Left renal pelvis (tissue), 4 donors: ENCODE data around the gene CNTFR. TPM values are rescaled to one million over a fixed set of nuclear protein-coding genes. Genes with fewer than 3 reads are reported as not detected.
"Not testable (repeated sequence)": the region's sequence is repeated elsewhere in the genome, so short reads cannot be mapped to it uniquely, and the experiment has no call there.

Experiments used
- DNase-seq, 4 donors: peaks; one replicate each; pipeline ENCODE4 v3.0.0-alpha.2; 2013; ENCODE audit warnings: low read depth in 4 of 4, low spot score in 3 of 4
- polyA plus RNA-seq, 4 donors: library from polyadenylated mRNA; unstranded; fragments of 120-200 nt; gene quantifications; one replicate each; pipeline ENCODE4 v1.2.1, GENCODE V29; 2013; ENCODE audit not compliant: insufficient read length in 4 of 4

The CNTFR gene
- polyA plus RNA-seq, 4 donors = 31.8 to 90.7 (median 49.3) TPM

DNA sequence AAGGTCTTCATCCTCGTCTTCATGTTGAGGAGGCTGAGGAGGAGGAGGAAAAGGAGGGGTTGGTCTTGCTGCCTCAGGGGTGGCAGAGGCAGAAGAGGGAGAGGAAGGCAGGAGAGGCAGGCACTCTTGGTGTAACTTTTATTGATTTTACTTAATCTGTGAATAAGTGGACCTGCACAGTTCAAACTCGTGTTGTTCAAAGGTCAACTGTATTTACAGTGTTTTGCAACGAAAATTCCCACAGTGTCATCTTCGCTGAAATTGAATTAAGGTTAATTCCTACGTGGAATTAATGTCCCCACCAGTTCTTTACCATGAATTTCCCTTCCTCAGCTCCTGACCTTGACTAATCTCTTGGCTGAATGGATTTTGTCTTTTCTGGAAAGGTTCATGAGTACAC lies 45.5 kb downstream of the CNTFR start:
- DNase-seq = no peak

DNA sequence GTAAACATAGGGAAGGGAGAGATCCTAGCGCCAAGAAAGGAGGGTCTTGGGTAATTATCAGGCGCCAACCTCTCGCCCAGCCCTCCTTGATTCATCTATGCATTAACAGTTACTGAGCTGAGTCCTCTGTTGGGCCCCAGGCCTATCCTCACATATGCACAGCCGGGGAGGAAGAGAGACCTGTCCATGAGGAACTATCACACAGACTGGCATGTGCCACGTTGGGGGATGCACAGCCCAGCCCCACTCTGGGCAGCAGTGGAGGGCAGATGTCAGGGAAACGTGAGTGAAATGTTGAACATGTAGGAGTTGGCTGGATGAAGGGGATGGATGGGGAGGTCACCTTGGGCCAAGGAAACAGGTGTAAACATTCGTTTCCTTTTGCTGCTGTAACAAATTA lies 48.0 kb downstream of the CNTFR start:
- no peak for DNase-seq

DNA sequence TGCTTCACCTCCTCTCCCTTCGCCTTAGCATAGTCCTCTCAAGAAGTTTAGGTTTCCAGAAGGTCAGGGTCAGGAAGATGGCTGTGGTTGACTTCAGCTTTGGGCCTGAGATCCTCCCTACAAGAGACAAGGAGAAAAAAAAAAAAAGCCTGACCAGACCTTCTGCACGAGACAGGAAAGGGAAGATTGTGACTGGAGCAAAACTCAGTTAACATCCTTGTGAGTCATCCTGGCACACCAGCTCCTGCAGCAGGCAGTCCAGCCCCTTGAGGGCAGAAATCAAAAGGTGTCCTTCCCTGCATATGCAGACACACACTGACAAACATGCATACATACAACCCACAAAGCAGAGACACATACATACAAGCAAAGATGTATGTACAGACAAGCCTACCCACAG lies 48.7 kb downstream of the CNTFR start:
- no peak for DNase-seq

DNA sequence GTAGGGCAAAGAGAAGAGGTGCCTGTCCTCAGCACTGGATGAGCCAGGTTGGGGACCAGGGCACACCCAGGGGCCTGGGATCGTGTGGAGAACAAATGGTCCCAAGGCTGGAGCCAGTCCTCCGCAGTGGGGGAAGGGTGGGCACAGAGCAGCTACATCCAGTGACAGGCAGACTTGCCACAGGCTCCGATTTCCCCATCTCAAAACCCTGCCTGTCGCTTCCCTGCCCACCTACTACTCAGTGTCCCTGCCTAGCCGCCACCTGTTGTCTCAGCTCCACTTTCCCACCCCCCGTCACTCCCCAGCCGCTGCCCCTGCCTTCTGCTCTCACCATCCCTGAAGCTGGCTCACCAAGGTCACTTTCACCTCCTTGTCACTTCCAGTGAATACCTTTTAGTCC lies 52.8 kb downstream of the CNTFR start:
- DNase-seq = no peak

DNA sequence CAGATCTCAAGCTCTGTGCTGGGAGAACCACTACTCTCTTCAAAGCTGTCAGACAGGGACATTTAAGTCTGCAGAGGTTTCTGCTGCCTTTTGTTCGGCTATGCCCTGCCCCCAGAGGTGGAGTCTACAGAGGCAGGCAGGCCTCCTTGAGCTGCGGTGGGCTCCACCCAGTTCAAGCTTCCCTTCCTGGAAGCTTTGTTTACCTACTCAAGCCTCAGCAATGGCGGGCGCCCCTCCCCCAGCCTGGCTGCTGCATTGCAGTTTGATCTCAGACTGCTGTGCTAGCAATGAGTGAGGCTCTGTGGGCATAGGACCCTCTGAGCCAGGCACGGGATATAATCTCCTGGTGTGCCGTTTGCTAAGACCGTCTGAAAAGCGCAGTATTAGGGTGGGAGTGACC lies 57.5 kb downstream of the CNTFR start:
- DNase-seq = not testable (repeated sequence)

DNA sequence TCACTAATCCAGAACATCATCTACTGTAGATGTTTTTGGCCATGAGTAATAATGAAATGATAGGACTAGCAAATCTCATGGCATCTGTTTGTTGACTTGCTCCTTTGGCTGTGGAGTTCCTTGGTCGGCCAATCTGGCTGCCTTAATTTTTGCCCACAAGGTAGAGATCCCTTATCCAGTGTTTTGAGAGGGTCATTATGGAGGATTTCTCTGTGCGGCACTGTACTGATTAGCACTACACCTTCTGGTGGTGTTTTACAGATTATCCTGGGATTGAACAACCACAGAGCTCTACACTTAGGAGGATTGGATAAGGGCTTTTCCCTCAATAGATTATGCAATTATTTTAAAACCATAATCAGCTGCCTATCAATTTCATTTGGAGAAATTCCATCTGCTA lies 63.5 kb downstream of the CNTFR start:
- DNase-seq = no peak

DNA sequence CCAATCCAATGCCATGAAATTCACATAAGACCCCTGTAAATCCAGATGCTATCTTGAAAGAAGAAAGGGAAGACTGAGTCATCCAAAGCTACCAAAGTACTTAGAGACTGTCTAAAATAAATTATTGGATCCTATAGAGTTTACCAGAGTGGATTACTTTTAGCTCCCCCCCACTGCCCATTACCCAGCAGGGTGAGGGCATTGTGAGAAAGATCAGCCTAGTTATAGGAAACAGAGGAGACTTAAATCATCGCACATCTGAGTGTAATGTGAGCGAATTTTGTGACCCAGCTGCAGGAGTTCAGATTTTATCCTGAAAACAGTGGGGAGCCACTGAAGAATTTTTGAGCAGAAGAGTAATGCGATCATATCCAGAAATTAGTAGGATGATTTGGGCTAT lies 65.2 kb downstream of the CNTFR start:
- DNase-seq = no peak

DNA sequence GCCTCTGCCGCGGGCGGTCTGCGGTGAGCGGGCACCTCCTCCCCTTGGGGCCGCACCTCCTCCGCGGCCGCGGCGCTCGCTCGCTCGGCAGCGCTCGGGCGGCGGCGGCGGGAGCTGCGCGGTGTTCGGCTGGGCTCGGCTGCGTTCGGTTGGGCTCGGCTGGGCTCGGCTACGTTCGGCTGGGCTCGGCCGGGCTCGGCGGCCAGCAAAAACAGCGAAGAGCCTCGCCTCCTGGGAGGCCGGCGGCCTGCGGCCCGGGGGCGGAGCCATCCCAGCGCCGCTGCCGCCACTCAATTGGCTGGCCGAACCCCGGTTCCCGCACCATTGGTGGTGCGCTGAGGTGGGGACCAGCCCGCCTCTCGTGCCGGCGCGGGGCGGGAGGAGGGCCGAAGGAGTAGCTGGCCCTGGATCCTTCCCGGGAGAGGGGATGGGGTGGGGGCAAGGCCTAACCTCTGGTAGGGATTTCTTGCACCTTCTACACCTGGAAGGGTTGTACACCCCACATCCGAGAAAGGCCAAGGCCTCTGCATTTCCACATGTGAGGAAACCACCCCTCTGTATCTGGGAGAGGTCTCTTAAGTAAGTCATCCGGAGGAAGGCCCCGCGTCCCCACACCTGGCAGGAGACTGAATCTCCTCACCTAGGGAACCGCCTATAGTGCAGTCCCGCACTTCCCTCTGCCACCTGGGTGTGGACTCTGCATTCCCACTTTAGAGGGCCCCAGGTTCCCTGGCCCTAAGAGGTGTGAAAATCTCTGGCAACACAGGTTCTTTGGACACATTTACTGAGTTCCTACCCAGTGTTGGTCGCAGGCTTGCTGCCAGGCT lies 66.3 kb downstream of the CNTFR start, which contains the start of gene ENHO:
Gene ENHO, minus strand, starts transcription at position 20 of the 827 bp plus-strand sequence. CDS start 1,295 bp downstream, outside the sequence.
- DNase-seq = peak; percentile 71 to 81 (median 78)

DNA sequence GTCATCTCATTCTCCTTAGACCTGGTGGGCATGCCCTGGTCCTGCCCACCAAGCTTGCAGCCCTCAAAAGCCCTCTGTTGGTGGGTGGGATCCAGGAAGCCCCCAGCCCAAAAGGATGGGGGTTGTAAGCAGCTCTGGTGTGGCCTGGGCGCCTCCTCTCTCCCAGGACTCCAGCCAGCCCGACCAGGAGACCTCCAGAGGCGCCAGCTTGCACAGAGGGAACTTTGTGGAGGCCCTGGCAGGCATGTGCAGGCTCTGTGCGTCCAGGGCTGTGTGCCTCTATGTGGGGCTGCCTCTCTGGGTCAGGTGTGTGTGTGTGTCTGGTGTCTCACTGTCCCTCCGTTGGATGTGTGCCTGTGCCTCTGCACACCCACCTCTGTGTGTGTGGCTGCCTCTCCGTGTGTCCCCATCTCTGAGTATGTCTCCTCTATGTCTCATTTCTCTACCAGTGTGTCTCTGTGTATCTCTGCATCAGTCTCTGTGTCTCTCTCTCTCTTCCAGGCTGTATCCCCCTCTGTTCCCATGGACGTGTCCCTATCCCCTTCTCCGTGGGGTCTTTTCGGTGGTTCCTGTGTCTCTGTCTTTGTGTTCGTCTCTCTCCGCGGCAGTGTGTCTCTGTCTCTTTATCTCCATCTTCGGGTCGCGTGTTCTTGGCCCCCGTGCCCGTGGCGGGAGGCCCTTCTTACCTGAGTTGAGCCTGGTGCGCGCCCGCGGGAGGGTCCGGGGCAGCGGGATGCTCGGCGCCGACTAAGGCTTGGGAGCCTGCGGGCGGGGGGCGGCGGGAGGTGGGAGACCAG lies 67.2 kb downstream of the CNTFR start:
- DNase-seq = no peak

DNA sequence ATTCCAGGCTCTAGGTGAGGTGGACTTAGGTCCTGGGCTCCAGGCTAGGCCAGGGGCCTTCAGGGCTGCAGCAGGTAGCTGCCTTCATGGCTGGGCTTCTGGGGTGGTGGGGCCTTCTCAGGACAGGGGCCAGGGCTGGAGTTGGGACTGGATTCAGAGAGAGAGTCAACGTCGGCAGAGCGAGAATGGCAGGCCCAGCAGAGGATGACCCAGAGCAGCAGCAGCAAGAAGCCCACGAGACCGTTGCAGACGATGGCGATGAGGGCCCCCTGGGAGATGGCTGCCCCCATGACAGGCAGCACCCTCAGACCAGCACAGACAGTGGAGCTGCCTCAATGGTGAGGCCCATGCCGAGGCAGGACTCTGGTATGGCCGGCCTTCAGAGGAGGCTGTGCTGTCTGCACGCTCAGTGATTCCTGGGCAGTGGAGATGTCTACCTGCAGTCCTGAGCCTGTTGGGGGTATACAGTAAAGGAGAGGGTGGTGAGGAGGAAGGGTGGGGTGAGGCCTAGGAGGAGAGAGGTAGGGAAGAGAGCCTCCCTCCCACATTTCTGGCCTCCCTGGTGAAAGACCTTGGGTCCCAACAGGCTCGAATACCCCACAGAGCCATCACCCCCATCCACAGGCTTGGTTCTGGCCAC lies 68.0 kb downstream of the CNTFR start:
- DNase-seq = no peak

DNA sequence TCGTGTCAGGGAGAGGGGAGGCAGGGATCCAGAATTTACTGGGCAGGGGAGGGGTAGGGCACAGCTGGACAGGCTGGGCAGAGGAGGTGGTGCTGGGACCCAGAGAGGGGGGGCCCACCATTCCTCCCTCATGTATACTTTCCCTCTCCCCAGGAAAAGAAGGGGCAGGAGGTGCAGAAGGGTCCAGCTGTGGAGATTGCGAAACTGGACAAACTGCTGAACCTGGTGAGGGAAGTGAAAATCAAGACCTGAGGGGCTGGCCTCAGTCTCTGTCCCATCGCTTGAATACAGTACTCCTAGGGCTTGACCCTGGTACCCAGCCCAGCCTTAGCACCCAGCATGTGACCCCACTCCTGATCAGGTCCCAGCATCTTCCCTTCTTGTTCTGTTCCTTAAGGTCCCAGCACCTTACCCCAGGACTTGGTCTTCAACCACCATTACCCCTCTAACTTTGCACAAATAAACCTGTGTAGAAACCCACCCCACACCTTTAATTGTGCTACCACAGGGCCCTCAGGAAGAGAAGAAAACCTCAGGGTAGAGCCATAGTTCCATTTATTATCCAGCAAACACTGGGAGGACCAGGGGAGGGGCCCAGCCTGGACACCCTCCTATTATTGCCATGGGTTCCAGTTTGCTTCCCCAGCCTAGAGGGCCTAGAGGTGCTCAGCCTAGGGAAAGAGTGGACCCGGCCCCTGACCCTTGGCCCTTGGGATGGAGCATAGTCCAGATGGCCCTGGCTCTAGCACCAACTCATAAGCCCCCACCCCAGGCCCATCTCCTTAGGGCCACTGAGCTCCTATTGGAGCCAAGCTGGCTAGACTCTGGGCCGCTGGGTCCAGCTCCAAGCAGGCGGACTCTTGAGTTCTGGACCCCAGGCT lies 68.8 kb downstream of the CNTFR start:
- DNase-seq = no peak

DNA sequence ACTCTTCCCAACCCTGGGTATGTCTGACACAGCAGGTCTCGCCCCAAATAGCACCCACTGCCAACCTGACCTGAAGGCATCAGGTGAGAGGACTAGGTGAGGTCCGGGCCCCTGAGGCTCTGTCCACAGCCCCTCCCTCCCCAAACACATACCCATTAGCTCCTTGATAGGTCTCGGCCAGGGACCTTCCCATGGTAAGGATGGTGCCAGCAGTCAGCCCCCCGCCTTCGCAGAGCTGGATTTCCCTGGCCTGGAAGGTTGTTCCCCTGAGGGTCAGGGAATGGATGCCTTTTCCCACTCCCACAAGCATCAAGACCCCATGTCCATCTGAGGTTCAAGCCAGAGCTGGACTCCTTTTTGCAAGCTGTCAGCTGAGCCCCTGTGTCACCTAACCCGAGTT lies 69.4 kb downstream of the CNTFR start:
- DNase-seq = no peak

DNA sequence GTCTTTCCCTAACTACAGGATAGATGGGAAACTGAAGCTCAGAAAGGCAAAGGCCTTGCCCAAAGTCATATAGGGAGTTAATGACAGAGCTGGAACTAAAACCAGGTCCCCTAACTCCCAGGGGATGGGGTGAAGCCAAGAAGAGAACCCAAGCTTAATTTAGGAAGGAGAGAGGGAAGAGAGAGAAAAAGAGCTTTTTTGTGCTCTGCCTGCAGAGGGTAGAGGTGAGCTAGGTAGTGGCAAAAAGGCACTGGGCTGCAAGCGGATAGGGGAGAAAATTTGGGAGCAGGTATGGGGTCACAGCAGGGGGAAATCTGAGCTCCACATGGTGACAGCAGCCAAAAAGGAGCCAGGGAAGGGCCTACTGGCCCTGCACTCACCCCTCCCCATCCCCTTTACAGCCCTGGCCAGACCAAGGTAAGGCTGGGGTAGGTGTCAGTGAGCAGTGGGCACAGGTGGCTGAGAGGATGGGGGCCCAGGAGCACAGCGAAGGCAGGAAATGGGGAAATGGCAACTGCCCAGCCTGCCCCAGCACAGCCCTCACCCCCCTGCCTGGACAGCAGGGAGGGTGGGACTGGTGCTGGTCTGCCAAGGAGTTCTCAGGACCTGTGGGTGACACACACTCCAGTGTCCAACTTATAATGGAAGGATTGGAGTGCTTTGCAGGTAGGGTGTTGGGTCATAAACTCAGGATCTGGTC lies 70.1 kb downstream of the CNTFR start:
- no peak for DNase-seq

DNA sequence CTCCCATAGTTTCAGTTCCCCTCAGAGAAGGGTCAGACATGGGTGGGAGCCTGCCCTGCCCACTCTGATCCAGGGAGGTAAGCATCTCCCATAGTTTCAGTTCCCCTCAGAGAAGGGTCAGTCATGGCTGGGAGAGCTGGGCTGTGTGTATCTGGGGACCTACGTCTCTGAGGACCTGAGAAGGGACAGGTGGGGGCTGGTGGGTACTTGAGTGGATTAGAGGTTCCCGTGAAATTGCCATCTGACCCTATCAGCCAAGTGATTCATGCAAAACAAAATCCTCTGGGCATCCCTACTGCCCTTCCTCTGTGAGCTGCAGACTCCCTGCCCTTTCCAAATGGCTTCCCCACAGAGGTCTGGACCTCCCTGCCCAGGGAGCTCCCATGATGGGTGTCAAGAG lies 70.6 kb downstream of the CNTFR start:
- DNase-seq = no peak

DNA sequence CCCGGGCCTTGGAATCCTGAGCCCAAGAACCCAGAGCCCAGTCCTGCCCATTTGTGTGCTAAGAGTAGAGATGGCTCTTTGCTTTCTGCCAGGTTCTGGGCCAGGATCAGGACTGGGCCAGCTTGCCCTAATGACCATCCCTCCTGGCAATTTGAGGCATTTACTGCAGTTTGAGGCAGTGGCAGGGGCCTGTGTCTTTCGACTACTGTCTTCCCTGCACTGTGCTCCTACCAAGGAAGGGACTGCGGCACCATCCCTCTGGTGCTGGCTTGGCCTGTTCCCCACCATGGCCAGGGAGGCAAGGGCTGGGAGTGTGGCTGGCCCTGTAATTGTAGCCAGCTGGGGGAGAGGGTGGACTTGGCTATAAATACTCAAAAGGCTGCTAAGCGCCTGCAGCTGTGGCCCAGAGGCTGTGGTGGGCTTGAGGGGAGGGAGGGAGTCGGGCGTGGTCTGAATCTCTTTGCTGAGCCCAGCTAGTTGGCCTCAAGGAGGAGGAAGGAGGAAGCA lies 71.4 kb downstream of the CNTFR start:
- DNase-seq = no peak

DNA sequence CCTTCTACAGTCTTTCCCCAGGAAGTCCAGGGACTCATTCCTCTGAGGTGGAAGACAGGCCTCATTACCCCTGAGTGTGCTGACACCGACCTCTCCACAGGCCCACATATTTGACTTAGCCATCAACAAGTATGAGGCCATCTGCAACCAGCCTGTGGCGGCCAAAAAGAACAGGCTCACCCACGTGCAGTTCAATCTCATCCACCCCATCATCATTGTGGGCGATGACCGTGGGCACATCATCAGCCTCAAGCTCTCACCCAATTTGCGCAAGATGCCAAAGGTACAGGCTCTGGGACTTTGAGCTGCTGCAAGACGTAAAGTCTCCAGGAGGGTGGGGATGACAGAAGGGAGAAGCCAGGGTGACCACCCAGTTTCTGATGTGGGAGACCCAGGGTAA lies 72.3 kb downstream of the CNTFR start:
- DNase-seq = no peak

DNA sequence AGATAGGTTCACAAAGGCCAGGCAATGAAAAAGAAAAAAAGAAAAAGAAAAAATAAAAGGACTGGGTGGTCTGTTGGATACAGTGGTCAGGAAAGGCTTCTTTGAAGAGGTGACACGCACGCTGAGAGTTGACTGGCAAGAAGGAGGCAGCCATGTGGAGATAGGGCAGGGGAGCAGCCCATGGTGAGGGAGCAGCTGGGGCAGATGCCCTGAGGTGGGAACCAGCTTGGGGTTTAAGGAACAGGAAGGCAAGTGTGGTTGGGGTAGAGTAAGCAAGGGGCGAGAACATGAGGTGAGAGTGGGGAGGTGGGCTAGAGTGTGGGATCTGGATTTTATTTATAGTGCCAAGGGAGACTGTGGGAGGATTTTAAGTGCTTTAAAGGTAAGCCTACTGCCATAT lies 73.6 kb downstream of the CNTFR start:
- no peak for DNase-seq

DNA sequence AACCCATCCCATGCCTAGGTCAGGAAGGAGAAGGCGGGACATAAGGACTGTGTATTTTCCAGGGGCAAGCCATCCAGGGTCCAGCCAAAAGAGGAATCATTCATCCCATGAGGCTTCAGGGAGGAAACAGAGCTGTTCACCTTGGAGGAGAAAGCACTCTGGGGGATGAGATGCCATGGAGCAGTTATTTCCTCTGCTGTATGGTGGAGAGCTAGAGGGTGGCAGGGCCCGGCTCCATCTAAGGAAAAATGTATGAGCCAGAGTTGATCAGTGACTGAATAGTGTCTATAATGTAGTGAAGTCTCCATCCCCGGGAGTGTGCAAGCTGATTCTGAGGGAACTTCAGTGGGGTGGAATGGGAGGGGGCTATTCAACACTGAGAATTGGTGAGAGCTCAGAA lies 74.7 kb downstream of the CNTFR start:
- no peak for DNase-seq

DNA sequence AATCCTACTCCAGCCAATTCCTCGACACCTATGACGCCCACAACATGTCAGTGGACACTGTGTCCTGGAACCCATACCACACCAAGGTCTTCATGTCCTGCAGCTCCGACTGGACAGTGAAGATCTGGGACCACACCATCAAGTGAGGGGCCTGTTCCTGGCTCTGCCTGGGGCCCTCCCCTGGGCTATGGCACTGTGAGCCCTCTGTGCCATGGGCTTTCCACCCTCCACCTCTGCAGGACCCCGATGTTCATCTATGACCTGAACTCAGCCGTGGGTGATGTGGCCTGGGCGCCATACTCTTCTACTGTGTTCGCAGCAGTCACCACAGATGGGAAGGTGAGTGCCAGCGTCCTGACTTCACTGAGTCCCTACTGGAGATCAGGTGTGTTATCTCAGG lies 75.1 kb downstream of the CNTFR start:
- DNase-seq = no peak
